ENCODE results near the gene MRAP.
"Not testable (repeated sequence)": the region's sequence is repeated elsewhere in the genome, so short reads cannot be mapped to it uniquely, and the experiment has no call there.

The MRAP gene

DNA sequence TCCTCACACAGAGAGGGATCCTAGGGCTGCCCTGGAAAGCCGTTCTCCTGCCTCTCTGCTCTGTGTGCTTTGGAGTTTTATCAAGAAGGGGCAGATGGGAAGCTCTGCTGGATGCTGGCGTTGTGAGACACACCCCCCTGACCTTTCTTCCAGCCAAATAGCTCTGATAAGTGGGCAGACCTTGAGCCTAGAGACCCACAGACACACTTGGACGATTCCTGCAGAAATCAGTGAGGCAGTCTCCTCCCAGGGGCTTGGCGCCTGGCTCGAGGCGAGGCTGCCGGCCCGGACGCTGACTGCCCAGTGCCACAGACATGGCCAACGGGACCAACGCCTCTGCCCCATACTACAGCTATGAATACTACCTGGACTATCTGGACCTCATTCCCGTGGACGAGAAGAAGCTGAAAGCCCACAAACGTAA lies at the start of gene MRAP:
MRAP (plus strand) TSS at position 198 of the 424 bp plus-strand sequence; CDS start at position 315, 117 bp downstream.
- DNase-seq (ENCODE audit: low read depth) = no peak

DNA sequence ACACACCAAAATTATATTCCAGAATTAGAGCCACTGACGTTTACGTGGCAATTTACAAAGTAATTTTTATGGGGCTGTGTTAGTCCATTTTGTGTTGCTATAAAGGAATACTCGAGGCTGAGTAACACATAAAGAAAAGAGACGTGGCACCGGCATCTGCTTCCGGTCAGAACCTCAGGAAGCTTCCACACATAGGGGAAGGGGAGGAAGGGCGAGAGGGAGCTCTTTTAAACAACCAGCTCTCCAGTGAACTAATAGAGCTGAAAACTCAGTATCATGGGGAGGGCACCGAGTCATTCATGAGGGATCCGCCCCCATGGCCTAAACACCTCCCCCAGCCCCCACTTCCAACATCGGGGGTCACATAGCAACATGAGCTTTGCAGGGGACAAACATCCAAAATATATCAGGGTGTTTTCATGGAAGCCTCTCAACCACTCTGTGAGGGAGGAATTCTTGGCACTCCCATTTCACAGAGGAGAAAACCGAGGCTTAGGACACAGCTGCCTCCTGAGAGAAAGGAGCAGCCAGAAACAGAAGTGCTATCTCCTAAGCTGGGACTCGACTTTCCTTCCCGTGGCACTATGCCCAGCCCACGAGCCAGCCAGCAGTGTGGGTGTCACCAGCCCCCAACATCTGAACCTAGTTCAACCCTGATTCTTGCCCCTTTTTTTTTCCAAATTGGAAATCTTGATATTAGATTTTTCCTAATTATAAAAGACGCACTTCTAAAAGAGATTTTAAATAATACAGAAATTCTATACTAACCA lies 49.0 kb upstream of the MRAP start:
- DNase-seq (ENCODE audit: low read depth) = no peak

DNA sequence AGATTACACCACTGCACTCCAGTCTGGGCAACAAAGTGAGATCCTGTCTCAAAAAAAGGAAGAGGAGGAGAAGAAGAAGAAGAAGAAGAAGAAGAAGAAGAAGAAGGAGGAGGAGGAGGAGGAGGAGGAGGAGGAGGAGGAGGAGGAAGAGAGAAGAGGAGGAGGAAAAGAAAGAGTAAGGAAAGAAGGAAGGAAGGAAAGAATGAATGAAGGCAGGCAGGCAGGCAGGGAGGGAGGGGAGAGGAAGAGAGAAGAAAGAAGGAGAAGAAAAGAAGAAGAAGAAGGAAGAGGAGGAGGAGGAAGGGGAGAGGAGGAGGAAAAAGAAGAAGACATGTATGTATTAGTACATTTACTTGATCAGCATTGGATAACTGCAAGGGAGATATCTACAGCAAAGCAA lies 46.5 kb upstream of the MRAP start:
- no peak for DNase-seq (ENCODE audit: low read depth)

DNA sequence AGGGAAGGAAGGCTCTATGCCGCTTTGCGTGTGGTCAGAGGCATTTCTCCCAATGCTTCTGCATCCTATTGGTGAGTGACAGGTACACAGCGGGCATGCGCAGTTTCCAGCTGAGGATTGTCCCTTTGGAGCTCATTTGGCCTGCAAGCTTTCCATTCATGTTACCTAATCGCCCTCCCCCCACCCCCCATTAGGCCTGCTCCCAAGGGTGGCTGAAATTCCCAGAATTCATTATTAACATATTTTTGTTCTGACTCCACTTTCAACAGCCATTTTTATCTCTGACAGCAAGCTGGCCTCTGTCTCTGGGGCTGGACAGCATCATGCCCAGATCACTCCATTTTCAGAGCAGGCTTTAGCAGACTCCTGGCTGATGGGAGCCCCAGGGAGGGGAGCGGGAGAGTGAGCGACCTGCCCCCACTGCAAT lies 45.4 kb upstream of the MRAP start:
- DNase-seq (ENCODE audit: low read depth) = peak; percentile 39

DNA sequence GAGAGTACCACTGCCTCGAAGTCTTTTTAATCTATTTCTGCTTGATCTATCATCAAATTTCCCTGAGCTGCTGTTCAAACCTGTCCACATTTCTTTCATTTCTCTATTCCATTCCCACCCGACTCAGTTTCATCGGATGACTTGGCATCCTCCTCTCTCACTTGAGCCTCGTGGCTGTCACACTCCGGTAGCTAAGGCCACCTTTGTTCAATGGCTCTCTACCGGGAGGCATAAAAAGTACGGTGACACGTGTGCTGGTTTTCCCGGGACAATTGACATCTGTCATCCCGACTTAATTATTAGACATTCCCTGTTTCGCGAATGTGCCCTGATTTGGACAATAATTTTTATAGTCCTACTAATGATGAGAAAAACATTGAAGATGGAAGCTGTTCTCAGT lies 42.4 kb upstream of the MRAP start:
- DNase-seq (ENCODE audit: low read depth) = no peak

DNA sequence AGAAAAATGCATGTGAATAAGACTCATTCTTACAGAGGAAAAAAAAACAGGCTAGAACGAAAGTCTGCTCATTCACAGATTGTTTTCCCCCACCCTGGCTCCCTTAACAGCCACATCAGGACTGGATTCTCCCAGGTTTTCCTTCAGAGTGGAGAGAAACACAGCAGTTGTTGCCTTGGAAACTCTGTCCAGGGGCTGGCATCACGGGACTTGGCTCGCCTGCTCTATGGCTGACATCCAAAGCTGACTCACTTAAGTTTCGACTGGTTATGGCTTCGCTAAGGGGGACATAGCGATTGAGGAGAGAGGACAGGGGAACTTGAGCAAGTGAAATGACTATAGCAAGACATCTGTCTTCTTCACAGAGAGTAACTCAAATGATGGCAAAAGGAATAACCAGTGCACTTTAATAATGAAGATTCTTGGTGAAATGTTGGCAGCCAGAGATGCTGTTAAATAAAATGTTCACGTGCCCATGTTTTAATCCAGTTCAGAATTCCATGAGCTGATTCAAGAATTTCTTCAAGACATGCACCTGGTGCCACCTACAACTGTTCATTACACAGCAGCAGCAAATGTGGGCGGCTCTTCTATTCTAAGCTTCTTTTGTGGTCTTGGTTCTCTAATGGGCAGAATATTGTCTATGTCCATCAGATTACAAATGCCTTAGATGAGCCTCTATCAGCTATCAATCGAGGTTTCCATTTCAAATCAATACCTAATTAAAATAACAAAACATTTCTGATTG lies 41.6 kb upstream of the MRAP start:
- DNase-seq (ENCODE audit: low read depth) = peak; percentile 83

DNA sequence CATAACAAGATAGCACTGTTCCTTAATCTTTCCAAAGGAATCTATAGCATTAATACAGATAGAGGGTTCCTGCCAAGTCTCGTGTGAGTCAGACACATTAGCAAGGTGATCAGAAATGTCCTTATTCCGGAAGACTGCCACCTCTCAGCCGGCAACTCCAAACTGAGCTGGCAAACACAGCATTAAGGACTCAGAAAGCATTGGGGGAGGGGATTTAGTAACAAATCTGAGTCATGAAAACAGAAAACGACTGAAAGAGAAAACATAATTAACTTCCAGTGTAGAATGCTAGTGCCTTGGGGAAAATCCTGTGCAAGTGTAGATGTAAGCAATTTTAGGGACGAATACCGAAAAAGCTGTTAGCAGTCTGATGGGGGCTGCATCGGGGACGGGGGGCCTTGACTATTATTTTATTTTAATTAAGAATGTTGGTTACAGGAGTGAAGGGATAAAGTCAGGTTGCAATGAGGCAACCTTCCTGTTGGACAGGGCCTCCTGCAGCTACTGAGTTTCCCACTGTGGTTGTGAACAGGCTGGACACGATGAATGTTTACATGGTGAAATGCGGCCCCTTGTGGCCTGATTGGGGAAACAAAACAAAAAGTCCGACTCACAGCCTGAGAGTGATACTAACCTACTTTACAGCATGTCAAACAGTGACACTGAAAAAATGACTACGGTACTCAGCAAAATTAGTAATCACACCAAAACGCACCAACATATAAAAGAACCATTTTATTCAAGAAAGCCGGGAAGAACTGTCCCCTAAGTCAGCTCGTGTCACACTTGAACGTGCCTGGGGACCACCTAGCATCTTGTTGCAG lies 40.5 kb upstream of the MRAP start:
- DNase-seq (ENCODE audit: low read depth) = peak; percentile 46

DNA sequence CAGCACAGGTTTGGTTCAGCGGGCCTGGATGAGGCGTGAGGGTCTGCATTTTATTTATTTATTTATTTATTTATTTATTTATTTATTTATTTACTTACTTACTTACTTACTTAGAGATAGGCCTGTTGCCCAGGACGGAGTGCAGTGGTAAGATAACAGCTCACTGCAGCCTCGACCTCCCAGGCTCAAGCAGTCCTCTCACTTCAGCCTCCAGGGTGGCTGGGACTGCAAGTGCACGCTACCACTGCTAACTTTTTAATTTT lies 39.9 kb upstream of the MRAP start:
- not testable (repeated sequence) for DNase-seq (ENCODE audit: low read depth)

DNA sequence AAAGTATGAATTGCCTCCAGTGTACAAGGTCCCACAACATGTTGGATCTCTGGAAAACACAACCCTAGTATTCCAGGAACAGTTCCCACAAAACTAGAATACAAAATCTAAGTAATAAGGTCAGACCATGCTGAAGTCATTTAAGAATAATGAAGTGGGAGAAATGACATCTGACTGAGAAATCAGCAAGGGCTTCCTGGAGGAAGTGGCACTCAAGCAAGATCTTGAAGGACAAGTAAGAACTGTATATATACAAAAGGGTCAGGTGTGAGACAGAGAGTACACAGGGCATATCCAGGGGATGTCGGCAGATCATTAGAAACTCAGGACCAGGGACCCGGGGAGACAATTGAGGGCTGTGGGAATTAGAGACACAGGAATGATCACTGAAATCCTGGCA lies 38.5 kb upstream of the MRAP start:
- no peak for DNase-seq (ENCODE audit: low read depth)

DNA sequence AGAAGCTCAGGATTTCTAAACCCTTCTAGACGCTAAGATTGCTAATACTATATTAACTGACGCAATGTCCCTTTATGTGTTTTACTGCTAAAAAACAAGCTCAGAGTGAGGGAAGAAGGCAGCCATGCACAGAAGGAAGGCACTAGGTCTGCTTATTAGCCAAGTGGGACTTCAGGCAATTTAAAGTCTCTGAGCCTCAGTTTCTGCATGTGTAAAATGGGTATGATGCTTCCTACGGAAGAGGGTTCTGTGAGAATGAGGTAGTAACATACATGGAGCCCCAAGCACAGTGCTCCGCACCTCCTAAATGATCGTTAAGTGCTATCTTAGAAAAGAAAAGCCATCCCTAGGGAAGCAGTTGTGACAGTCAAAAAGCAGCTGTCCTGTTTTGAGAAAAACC lies 36.7 kb upstream of the MRAP start:
- no peak for DNase-seq (ENCODE audit: low read depth)

DNA sequence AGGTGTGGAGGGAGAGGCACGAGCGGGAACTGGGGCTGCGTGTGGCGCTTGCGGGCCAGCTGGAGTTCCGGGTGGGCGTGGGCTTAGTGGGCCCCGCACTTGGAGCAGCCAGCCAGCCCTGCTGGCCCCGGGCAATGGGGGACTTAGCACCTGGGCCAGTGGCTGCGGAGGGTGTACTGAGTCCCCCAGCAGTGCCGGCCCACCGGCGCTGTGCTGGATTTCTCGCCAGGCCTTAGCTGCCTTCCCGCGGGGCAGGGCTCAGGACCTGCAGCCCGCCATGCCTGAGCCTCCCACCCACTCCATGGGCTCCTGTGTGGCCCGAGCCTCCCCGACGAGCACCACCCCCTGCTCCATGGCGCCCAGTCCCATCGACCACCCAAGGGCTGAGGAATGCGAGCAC lies 33.3 kb upstream of the MRAP start:
- not testable (repeated sequence) for DNase-seq (ENCODE audit: low read depth)

DNA sequence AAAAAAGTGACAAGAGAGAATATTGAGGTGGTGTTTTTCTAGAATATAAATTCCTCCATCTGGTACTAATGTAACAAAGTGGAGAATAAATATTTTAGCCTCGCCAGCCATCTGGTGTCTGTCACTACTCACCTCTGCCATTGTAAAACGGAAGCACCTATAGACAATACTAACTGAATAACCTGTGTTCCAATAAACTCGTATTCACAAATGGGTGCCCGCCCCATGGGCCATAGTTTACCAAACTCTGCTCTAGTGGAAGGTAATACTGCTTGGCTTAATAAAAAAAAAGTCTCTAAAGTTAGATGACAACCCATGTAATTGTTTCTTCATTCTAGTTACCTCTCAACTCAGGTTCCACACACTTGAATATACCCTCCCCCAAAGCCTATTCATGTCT lies 27.9 kb upstream of the MRAP start:
- no peak for DNase-seq (ENCODE audit: low read depth)

DNA sequence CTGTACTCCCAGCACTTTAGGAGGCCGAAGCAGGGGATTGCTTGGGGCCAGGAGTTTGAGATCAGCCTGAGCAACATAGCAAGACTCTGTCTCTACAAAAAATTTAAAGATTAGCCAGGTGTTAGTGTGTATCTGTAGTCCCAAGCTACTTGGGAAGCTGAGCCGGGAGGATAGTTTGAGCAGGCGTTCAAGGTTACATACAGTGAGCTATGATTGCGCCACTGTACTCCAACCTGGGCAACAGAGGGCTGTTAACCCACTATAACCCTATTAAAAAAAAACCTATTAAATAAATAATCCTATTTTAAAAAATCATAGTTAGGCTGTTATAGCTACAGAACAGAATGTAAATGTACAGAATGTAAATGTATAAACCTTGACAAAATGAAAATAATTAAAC lies 22.0 kb upstream of the MRAP start:
- no peak for DNase-seq (ENCODE audit: low read depth)

DNA sequence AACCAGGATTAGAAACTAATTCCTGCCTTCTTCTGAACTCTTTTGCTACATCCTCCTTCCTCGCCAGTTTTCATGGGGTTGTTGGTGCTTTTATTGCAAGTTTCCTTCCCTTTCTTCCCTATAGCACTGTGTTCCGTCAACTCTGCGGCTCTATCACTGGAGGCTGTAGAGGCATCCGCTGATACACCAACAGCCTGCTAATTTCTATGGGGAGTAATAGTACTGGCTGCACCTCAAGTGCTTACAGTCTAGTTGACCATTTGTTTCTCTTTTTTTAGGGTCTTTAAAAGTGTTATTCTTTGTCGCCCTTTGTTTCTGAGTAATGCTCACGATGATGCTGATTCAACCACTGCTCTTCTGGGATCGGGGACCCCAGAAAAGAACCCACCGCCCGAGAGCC lies 20.6 kb upstream of the MRAP start:
- no peak for DNase-seq (ENCODE audit: low read depth)

DNA sequence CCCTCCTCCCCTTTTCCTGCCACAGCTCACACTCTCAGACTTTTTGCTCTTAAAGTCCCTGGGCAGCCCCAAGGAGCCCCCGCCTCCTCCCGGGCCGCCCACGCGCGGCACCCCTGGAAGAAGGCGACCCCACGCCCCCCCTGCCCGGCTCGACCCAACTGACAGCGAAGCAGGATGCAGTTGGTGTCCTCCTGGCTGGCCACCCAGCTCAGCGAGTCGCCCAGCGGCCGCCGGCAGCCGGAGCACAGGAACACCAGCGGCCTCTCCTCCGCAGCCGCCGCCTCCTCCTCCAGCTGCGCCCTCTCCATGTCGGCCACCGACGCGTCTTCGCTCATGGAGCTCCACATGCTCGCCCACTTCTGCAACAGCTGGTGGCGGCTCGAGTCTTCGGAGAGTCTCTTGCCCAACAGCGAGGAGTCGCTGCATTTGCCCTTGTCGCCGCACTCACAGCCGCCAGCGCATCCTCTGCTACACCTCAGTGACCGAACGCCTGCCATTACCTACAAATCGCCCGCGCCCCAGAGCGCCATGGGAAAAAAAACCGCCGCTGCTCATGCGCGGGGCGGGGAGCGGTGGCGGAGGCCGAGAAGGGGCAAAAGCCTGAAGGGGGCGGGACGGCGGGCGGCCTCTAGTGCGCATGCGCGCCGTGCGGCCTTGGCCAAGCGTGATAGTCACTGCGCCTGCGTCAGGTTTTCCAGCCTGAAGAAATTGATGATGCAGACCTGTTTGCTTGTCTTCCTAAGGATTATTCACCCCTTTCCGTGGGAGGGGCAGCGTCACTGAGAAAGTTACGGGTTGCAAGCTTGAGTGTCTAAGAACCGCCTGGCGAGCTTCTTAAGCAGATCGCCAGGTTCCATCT lies 19.9 kb upstream of the MRAP start, which contains the start of gene MIS18A:
MIS18A (minus strand) TSS at position 532 of the 859 bp plus-strand sequence; CDS start at position 497, 35 bp downstream.
- DNase-seq (ENCODE audit: low read depth) = peak; percentile 68

DNA sequence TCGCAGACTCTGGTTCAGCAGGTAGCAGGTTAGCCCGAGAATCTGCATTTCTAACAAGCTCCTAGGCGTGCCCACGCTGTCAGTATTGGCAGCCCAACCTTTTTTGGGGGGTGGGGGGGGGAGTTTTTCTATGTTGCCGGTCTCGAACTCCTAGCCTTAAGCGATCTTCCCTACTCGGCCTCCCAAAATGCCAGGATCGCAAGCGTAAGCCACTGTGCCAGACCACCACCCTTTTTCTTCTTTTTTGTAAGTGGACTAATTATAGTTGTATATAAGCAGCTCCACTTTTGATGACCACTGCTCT lies 19.3 kb upstream of the MRAP start:
- DNase-seq (ENCODE audit: low read depth) = no peak

DNA sequence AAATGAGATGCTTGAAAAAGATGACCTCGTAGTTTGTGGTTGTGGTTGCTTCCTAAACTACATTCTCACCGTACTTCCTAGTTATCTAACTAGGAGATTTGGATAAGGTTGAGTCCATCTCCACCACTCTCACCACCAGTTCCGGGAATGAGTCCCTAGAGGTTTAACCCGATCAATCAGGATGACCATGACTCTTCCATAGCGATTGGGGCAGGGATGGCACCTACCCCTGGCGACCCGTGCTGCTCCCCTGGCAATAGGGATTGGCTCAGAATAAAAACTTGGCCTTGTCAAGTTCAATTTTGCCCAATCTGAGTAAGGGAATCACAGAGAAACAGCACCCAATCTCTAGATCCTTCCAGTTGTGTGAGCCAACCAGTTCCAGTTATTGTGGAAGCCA lies 17.1 kb upstream of the MRAP start:
- no peak for DNase-seq (ENCODE audit: low read depth)

DNA sequence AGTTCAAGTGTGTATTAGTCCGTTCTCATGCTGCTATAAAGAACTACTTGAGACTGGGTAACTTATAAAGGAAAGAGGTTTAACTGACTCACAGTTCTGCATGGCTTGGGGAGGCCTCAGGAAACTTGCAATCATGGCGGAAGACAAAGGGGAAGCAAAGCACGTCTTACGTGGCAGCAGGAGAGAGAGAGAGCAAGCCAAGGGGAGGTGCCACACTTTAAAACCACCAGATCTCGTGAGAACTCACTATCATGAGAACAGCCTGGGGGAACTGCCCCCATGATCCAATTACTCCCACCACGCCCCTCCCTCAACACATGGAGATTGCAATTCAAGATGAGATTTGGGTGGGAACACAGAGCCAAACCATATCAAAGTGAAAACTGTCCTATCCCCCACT lies 15.7 kb upstream of the MRAP start:
- DNase-seq (ENCODE audit: low read depth) = no peak

DNA sequence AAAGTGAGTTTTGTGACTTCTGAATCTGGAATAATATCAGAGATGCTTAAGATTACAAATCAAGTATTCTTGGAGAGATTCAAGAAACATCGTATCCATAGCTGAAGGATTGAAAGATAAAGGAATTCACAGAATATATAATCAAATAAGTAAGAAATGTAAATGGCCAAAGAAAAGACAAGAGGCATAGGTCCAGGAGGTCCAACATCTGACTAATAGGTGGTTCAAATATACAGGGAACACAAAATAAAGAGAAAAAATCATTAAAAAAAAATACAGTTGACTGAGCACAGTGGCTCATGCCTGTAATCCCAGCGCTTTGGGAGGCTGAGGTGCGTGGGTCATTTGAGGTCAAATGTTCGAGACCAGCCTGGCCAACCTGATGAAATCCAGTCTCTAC lies 13.2 kb upstream of the MRAP start:
- no peak for DNase-seq (ENCODE audit: low read depth)

DNA sequence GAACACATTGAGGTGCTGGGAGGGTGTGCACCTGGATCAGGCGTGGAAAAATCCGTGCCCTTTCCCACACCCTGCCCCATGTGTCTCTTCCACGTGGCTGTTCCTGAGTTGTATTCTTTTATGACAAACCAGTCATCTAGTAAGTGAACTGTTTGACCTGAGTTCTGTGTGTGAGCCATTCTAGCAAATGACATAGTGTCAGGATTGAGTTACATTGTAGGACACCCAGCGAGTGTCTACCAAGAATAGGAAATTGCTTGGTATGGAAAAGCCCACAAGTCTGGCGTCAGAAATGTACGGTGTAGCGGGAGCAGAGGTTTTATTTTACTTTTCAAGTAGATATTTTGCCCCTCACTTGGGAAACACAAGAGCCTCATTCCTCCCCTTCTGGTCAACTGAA lies 1.2 kb upstream of the MRAP start:
- no peak for DNase-seq (ENCODE audit: low read depth)

DNA sequence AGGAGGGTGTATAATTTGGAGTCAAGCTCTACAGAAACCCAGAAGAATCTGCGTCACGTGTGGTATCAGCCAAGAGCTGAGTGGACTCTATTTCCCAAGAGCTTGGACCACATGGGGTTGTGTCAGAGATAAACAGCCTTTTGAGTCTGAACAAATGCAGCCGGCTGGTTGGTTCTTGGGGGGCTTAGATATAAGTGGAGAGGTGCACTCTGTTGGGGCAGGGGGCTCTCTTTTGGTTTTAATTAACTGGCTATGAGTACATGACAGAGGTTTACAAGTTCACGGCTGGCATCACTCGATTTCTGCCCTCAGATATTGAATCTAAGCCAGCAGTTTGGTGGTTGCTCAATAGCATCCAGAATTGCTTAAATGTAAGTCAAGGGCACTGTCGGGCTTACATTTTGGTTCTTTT lies 501 bp upstream of the MRAP start:
- DNase-seq (ENCODE audit: low read depth) = no peak

DNA sequence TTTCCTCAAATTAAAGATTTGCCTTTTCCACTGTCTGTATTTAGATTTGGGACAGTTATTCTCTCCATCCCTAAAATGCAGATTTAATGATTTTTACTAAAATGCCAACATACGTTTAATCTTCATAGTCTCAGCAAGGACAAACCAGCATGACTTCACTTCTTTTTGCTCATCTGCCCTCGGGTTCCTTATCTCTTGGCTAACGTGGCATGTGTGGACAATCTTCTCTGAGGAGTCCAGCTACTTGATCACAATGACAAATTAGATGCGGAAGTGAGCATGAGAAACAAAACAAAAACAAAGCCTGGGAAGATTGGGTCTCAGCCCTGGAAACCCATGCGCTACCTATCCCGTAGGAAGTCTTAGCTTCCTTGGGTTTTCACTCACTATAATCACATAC lies 1.0 kb downstream of the MRAP start:
- no peak for DNase-seq (ENCODE audit: low read depth)
